Measurements from ENCODE around the gene NISCH.

NISCH gene

DNA sequence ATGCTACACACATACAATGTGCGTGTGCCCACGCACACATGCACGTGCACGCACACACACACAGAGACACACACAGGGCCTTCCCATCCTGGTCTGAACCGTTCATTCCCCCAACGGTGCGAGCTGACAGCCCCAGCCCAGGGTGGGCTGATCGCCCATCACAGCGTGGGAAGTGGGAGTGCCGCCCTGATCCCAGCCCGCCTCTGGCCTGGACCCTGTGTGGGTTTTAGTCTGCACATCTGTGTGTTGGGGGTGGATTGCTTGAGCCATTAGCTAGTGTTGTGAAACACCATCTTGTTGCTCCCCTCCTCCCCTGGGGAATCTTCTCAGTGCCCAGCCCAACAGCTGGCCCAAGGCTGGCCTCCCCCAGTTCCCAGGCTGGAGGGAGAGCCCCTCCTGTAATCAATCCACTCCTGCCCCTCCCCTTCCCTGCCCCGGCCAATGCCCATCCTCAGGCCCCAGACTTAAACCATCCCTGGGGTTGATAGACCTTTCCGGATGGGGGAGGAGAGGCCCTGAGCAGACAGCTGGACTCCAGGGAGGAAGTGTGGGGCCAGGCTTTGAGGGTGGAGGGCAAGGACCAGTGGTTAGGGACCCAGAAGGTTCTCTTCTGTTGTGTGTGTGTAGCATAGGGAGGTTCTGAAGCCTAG lies 18.8 kb upstream of the NISCH start:
- no peak for DNase-seq

DNA sequence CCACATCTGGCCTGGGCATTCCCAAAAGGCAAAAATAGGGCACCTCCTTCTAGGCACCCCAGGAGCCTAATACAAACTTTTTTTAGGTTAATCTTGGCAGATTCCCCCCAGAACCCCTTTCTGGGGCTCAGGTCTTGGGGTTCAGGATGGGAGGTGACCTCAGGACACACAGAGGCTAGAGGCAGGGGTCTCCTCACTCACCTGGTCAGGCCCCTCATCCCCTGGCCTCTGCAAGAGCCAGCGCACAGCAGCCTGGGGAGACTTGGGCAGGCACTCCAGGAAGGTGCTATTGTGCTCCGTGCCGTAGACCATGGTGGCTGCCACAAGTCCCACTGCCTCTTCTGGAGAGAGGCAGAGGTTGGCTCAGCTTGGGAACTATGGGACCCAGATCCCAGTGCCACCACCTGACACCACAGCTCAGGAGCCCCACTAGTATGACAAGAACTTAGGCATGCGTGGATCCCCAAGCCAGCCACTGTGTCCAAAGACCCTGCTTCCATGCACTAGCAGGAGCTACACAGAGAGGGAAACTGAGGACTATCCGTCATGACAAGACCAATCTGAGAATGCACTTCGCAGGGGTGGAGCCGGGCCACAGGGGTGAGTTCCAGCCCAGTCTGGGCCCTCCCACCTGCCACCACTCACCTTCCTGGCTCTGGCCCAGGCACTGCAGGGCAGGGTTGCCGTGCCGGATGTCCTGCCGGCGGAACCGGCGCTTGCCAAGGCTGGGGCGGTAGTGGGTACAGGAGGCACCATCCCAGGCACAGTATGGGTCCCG lies 17.9 kb upstream of the NISCH start:
- no peak for DNase-seq

DNA sequence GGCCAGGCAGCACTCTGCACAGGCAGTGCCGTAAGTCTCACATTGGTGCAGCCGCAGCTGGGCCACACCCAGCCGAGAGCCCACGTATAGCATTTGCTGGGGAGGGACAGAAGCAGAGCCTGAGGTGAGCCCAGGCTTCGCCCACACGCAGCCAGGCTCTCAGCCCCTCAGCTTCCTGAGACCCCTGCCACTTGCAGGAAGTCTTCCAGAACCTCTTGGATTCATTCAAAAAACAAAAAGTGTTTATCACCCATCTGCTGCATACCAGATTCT lies 17.4 kb upstream of the NISCH start:
- DNase-seq, result no peak

DNA sequence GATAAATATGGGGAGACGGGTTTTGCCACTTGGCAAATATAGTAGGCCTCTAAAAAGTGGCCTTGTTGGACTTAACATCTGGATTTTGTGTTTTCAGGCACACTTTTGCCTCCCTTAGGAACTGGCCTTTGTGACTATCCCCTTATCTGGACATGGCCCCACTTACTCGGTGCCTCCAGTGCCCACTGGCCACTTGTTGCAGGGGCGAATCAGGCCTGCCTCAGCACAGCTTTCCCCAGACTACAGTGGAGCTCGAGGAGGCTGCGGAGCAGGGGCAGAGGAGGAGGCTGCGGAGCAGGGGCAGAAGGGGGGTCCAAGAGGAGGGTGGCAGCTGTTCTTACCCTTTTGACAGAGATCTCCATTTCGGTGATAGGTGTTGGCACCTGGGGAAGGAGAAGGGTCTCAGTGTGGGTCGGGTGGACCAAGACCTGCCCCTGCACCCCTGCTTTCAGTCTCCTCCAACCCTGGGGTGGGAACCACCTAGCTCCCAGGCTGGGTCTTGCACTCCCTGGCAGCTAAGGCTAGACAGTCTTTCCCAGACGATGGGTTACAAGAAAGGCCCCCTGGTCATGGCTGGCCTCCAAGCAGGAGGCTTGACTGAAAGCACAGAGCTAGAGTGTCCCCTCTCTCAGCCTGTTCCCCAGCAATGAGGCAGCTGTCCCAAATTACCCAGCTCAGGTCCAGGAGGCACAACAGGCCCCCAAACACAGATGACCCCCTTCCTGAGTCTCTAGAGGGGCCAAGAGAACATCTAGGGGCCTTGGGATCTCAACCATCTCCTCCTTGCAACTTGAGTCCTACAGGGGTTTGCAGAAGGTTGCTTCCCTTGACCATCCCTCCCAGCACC lies 16.6 kb upstream of the NISCH start:
- no peak for DNase-seq

DNA sequence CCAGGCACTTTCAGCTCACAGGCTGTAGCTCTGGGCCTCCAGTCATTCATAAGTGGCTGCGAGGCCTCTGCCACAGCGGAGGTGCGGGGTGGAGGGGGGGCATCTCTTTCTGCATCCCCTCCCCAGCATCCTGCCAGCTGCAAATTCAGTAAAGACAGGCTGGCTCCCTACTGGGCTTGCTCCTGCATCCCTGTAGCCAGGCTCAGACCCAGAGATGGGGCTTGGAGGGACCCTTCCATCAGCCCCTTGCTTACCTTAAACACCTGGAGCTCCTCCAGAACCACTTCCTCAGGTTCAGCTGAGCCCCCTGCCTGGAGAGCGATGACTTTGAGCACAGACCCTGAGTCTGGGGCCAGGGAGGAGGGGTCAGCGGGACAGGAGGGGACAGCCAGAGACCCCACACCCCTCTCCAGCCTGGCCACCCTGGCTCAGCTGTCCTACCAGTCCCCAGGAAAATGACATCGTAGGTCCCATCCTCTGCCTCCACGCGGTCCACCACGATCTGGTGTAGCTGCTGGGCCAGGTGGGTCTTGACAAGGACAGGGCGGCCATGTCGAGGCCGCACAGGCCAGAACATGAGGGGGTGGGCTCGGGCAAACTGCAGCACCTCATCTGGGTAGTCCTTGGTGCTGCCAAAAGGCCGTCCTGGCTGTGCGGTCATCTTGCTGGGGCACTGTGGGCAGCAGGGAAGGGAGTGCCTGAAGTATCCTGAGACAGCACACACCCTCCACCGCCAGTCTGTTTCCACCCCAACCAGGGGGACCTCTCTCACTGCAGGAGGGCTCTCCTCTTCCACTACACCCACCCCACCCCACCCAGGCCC lies 15.8 kb upstream of the NISCH start:
- no peak for DNase-seq

DNA sequence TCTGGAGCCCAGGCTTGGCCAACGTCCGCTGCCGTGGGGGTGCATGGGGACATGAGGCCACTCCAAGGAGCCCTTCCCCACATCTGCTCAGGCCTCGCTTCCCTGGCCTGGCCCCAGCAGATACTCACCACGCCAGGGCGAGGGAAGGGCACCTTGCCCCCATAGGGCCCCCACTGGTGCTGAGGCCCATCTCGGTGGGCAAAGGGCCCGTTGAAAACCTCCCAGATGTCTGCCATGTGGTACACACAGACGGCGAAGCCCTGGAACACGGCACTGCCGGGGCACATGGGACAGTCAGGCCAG lies 15.2 kb upstream of the NISCH start:
- DNase-seq, result no peak

DNA sequence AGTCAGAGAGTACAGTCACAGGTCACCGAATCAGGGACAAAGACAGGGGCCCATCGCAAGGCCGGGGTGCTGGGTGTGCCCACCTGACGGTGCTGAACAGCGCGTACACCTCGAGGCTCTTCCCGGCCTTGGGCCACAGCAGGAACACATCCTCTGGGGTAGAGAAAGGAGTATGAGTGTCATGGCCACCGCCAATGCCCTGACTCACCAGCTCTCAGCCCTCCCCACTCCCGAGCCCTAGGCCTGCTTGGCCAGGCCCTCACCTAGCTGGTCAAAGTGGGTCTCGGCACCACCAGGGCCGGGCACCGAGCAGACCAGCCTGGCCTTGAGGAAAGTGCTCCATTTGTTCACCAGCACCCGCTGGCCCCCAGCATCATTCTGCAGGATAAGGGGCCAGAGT lies 14.7 kb upstream of the NISCH start:
- no peak for DNase-seq

DNA sequence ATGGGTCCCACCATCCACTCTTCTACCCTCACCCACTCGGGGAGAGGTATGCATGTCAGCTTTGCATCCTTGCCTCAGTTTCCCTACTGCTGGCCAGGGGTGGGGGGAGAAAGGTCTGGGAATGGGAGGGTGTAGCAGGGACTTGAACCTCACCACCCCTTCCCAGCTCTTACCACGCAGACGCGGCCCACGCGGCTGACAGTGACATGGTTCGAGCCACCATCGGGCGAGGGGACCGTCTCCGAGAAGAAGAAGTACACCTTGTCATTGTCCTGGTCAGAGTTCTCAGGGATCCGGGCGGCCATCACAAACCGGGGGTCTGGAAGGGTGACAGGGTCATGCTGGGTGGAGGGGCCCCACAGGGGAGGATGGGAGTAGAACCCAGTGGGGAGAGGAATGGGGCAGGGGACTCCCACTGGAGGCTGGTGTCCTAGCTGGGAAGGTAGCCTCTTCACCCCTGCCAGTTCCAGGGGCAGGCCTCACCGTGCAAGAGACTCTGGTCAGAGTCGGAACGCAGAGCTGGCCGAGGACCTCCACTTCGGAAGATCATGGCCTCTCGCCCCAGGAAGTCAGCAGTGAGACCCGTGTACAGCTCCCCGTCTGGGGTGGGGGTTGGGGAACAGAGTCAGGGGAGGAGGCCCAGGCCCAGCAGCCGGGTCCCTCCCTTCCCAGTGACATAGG lies 14.2 kb upstream of the NISCH start:
- no peak for DNase-seq

DNA sequence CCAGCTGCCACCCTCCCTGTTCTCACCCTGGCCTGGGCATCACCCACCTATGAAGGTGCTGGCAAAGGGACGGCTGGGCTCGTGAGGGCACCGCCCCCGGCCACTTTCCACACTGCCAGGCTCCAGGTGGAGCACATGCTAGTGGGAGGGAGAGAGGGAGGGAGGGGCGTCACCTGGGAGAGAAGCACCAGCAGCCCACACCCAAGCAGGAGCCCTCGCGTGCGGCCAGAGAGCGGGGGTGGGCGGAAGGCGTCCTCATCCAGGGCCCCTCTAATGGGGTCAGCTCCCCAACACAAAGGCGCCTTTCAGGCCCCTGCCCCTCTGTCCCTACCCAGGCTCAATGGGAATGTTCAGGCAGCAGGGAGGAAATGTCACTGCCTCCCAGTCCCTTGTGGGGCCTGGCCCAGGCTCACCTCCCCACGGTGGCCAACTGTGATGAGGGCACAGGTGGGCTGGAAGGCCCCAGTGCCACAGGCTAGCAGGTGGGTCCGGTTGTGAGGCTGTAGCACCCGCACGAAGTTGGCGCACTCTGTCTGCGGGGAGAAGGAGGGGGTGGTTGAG lies 13.6 kb upstream of the NISCH start:
- DNase-seq, result no peak

DNA sequence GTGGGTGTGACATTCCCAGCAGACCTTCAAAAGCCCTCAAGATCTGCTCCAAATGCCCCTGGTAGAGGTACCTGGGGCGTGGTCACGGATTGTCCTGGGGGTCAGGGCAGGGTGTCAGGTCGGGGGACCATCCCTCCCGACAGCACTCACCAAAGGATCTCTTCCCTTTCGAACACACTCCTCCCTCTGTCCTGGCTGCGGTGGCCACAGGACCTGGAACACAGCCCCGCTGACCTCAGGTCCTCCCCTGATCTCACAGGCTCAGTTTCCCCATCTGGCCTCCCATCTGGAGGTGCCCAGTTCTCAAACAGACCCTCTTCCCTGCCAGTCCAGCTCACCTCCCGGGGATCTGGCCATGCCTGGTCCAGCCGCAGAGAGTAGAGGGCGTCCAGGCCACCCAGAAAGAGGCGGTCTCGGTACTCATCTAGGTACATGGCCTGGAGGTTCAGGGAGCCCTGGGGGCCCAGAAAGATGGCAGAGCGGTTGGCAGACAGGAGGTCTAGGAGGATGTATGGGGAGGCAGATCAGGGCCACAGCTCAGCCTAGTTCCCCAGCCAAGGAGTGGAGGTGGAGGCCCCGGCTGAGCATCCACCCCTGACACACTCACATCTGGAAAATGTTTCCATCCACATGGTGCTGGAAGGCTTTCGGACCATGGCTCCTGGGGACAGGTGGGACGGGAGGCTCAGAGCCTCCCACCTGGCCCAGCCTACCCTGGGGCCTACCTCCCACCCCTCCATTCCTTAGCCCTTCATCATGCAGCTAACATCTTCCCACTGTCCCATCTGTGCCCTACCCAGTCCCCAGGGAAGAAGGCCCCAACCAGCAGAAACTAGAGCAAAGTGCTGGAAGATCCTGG lies 12.8 kb upstream of the NISCH start:
- no peak for DNase-seq

DNA sequence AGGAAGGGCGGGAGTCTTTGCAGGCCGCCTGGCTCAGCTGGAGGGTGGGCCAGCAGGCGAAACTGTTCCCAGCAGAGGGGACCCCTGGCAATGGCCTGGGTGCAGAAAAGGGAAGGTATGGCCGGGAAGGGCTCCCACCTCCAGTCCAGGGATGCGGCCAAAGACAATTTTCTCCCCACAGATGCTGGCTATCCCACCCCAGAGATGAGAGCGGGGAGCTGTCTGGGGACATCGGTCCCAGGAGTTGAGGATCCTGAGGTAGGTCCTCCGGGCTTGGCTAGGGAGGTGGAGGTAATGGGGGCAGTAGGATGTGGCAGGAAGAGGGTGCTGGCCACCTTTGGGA lies 12.2 kb upstream of the NISCH start:
- DNase-seq, result no peak

DNA sequence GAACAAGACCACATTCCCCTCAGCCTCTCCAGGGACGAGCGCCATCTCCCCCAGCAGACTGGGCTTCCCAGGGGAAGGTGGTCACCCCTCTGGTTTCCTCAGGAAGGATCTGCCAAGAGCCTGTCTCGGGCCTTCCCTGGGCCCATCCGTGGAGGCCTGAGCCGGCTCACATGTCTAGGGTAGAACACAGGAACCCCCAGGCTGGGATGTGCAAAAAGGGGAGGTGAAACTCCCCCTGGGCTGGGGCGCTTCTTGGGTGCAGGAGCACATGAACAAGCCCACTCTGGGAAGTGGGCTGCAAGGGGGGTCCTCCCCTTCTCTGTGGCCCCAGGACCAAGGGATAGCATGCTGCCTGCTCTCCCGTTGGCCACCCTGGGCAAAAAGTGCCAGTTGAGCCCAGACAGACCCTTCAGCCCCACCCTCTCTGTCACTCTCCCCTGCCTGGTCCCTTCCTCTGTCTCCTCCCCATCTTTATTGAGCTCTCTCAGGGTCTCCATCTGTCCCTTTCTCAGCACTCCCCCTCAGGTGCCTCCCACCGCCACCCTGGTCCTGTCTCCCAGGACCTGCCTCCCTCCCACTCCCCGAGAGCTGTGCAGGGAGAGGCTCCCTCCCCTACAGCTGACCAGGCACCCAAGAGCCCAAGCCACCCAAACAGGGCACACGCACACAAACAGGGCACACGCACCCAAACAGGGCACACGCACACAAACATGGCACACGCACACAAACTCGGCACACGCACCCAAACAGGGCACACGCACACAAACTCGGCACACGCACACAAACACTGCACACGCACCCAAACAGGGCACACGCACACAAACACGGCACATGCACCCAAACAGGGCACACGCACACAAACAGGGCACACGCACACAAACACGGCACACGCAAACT lies 11.4 kb upstream of the NISCH start:
- DNase-seq, result no peak

DNA sequence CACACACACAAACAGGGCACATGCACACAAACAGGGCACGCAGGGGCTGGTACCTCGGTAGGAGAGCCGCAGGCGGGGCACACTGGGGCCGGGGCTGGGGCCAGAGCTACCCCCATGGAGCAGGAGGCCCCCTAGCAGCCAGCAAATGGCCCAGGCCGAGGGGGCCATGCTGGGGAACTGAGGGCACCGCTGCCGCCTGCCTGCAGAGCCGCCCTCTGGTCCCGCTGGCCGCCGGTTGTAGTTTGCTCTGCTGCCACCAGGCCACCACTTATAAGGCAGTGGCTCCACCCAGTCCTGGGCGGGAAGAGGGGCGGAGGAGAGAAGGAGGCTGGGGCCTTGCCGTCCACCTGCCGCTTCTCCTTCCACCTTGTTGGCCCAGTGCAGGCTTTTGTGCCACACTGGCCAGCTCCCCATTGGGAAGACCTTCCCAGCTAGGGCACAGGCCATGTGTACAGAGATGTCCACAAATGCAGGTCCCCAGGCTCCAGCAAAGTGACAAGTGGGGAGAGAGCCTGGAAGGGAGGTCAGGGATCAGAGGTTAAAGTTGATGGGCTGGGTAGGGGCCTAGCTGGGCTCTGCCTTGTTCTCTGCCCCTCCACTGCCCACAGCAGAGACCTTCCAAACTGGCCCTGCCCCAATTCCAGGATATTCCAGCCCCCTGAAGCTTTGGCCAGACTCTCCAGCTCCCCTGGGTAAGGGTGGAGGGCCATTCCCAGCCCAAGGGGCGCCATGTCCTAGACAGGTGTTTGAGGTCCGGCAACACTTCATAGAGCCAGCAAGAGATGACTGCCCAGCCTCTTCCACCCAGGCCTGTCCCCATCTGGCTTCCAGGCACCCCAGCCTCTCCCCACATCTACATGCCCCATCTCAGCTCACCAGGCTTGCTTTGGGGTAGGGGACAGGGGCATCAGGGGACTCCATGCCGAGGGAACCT lies 10.3 kb upstream of the NISCH start, which contains the start of gene SEMA3G:
Gene SEMA3G, minus strand, starts transcription at position 244 of the 934 bp plus-strand sequence. Its CDS starts 76 bp downstream, at position 168.
- no peak for DNase-seq

DNA sequence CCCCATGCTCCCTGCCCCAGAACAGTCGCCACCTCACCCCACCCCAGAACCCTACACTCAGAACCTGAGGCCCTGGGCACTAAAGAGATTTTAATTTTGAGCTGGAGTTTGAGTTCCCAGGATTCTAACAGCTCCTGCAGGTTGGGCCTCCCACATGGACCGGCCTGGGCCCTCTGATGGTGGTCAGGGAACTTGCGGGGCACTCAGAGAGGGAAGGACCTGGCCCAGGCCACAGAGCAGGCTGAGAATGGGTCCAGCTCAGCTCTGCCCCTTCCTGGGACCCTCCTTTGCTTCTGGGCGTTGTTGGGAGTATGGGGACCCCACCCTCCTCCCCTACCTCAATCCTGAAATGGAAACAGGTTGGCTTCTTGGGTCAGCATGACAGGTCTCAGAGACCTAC lies 9.4 kb upstream of the NISCH start:
- no peak for DNase-seq

DNA sequence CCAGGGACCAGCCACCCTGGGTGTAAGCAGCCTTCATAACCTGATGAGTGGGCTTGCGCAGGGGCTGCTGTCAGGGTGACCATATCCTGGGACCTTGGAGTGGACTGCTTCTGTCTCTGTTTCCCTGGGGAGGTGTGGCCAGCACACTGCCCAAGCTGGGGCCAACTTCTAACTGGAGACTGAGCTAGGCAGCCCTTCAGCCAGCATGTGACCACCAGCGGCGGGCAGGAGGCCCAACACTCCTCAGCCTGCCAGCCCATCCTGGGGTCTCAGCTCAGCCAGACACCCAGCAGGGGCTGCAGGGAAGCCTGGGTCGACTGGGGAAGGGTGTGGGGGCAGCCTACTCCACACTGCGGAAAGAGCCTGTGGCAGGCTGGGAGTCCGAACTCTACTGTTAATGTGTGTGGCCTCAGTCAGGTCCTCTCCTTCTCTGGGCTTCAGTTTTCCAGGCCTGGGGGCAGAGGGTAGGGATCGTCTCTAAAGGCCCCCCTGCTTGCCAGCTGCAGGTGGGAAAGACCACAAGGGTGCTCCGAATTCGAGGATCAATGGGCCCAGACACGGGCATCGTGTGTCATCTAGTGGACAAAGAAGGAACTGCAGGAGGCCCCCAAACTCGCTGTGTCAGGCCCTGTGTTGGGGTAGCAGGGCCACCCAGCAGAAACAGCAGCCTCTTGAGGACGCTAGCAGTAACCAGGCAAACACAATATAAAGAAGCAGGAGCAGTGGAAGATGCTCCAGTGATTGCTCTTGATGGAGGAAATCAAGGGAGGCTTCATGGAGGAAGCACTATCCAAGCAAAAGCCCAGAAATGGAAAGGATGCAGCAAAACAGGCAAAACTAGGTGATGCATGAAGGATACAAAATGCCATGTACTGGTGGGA lies 8.5 kb upstream of the NISCH start:
- no peak for DNase-seq

DNA sequence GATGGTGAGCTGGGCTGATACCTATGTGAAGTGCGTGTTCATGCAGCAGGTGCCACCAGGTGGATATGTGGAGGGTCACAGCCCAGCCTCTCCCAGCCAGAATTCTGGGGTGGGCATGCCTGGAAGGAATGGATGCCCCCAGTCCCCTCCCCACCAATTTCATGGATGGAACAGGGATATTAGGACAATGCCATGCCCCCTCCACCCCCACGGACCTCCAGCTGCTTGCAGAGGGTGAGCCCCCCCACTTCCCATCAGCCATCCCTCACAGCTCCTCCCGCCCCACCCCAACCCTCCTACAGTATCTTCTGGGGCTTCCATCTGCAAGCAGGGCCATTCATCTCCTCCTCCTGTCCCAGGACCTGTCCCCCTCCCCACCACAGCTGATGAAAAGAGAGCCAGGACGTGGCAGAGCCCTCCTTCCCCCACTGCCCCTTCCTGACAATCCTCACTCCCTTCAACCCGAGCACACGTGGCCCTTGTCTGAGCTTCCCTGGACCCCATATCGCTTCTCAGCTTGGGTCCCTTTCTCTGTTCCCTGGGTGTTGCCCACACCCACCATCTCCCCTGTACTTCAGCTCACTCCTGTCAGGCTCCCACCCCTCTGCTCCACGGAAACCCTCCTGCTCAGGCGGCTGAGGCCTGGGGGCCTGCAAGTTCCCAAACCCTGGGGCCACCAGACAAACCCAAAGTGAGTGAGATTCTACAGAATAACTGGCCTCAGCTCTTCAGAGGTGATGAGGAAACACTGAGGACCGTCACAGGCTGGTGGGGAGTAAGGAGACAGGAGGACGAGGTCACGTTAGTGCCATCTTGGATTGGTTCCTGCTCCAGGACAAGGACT lies 7.7 kb upstream of the NISCH start:
- DNase-seq, result no peak
